GM19193 (cell line): ENCODE measurements around the gene ADAMTS12.

ENCODE experiments used
- POLR2A ChIP-seq: IDR thresholded peaks from 4 replicates; pipeline ENCODE4 v1.6.1; 2011; ENCODE audit not compliant: insufficient read depth, insufficient read length; ENCODE audit errors: extremely low read depth

ADAMTS12 gene

DNA sequence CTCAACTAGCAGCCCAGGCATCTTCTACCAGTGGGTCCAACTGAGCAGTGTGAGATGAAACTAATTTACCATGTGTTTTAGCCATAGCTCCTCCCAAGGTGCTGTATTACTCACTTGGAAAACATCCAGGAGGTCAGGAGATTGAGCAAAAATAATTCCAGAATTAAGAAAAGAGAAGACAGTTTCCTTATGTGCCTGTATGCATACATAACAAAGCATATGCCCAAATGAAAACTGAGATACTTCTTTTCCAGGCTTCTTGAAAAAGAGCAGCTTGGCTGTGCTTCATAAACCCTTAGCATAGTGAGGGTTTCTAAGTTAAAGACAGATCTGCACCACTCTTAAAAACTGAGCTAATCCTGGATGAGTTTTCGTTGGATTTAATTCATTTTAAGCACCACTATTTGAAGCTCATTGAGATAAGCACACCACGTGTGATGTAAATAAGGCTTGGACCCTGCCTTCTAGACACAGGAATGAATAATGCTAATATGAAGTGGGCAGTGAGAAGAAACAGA lies 119.4 kb downstream of the ADAMTS12 start:
- TF ChIP-seq POLR2A: no peak

DNA sequence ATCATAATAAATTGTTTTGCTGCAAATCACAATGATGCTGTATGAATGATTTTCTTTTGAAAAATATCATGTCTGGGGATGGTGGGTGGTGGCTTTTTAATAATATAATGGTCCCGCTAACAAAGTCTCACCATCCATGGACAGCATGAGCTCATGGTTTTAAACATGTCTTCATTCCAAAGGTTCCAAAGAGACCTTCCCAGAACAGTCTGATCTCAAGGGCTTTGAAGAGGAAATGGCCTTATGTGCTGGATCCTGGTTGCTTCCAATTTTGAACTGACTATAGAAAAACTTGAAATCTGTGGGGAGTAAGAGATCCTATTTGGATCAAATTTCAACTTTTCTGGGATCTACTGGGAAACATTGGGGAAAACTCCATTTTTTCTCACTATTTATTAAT lies 121.8 kb downstream of the ADAMTS12 start:
- no peak for TF ChIP-seq POLR2A

DNA sequence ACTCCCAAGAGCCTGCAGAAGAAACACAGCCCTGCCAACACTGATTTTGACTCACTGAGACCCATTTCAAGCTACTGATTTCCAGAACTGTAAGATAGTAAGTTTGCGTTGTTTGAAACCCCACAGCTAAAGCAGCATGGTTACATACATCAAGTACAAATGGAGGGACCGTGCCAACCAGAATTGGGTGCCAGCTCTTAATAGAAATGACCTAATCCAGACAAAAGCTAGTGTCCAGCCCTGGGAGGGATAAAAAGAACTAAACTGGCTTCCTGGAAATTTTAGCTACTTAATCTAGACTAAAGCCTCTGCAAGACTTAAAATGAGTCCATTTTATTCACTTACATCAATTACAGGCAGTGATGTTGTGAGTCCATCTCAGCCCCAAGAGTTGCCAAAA lies 122.6 kb downstream of the ADAMTS12 start:
- no peak for TF ChIP-seq POLR2A

DNA sequence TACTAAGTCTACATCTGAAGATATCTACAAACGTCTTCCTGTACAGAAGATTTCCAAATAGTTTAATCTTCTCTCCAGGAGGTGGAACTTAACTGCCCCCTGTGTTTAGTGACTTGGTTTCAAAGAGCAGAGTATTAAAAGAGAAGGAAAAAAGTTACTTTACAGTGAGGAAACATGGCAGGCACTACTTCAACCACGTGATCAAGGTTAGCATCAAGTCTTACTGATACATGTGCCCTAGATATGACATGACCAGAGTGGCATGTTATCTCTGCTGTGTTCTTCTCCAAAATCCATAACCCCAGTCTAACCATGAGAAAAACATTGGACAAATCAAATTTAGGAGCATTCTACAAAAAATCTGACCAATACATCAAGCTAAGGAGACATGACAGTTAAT lies 125.8 kb downstream of the ADAMTS12 start:
- no peak for TF ChIP-seq POLR2A

GRCh38 chr5:33764786-33765185 lies 127.0 kb downstream of the ADAMTS12 start:
- TF ChIP-seq POLR2A: no peak

DNA sequence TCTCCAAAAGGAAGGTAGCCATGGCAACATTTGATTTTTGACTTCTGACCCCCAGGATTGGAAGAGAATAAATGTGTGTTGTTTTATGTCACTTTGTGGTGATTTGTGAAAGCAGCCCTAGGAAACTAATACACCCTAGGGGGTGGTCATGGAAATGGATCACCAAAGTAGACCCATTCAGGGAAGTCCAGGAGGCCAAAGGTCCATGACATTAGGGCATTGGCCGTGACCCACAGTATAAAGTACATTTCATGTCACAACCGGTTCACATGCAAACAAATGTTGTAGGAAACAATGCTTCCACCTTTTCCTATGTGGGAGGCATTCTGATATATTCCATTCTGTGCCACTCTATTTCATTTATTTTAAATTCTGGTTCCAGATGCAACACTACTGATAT lies 128.4 kb downstream of the ADAMTS12 start:
- no peak for TF ChIP-seq POLR2A

GRCh38 chr5:33762859-33763258 lies 128.9 kb downstream of the ADAMTS12 start:
- TF ChIP-seq POLR2A: no peak

DNA sequence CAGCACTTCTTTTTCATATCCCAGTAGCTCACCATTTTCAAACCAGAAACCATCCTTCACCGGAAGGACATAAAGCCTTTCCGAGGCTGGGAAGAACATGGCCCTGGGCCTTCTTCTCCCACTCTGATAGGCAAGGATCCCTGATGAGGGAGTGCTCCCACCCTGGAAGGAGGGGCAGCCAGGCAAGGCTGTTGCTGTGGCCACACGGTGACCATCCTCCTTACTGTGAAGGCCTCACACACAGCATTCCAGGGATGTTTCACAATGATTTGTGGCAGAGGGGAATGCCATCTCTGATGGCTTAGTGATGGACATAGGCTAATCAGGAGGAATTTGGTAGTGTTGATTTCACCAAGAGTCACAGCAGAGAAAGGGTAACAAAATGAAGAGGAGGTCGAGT lies 130.7 kb downstream of the ADAMTS12 start:
- TF ChIP-seq POLR2A: no peak

GRCh38 chr5:33758737-33759136 lies 133.1 kb downstream of the ADAMTS12 start:
- TF ChIP-seq POLR2A: no peak

- TF ChIP-seq POLR2A: no peak
Measured at GRCh38 chr5:33756491-33756890, 135.3 kb downstream of the ADAMTS12 start.

GRCh38 chr5:33755231-33755630 lies 136.6 kb downstream of the ADAMTS12 start:
- no peak for TF ChIP-seq POLR2A

GRCh38 chr5:33753704-33754103 lies 138.1 kb downstream of the ADAMTS12 start:
- no peak for TF ChIP-seq POLR2A

DNA sequence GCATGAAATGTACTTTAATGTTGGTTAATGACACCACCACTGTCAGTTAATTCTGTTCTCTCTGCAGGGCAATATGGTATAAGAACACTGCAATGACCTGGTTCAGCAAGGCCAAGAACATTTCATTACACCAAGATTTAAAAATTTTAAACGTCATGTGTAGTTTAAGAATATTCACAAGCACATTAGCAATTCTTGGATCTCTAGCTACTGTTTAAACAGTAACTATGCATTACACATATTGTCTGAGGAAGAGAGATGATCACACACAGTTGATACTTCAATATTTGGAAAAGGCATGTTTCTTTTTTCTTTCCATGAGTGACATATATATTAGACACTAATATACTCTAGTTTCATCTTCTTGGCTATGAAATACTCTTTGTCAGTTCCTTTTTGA lies 143.0 kb downstream of the ADAMTS12 start:
- TF ChIP-seq POLR2A: no peak

- no peak for TF ChIP-seq POLR2A
Measured at GRCh38 chr5:33745101-33745770, 146.6 kb downstream of the ADAMTS12 start.

DNA sequence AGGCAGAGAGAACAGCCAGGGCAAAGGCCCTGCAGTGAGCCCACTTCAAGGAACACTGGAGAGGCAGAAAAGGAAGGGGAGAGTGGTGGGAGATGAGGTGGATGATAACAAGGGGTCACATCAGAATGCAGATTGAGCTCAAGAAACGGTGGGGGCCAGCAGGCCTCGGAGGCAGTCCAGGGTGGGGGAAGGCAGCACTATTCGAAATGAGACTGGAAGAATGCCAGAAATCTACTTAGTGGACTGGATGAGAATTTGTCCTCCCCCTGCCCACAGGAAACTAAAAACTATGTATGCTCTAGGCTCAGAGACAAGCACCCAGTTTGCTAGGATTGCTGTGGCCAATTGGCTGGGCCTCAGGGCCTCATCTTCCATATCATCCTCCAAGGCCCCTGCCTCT lies 148.7 kb downstream of the ADAMTS12 start:
- TF ChIP-seq POLR2A: no peak

GRCh38 chr5:33742181-33742580 lies 149.6 kb downstream of the ADAMTS12 start:
- TF ChIP-seq POLR2A: no peak

- no peak for TF ChIP-seq POLR2A
Measured at GRCh38 chr5:33738967-33739366, 152.8 kb downstream of the ADAMTS12 start.
